CD4-positive, alpha-beta T cell treated with Interleukin-2 at 100 ng/mL for 4 hours (primary cell): ENCODE results near the gene KANK4.

Experiments used
- DNase-seq: peaks from one replicate; pipeline ENCODE4 v3.0.0-alpha.2; 2020; ENCODE audit warnings: low spot score

The KANK4 gene

GRCh38 chr1:62336995-62337705 lies 17.9 kb upstream of the KANK4 start:
- DNase-seq: no peak

GRCh38 chr1:62336638-62336994 lies 17.4 kb upstream of the KANK4 start:
- no peak for DNase-seq

- no peak for DNase-seq
Measured at GRCh38 chr1:62335656-62336055, 16.4 kb upstream of the KANK4 start.

- DNase-seq: no peak
Measured at GRCh38 chr1:62334434-62334985, 15.3 kb upstream of the KANK4 start.

GRCh38 chr1:62333441-62333840 lies 14.2 kb upstream of the KANK4 start:
- DNase-seq: no peak

GRCh38 chr1:62327360-62328055 lies 8.3 kb upstream of the KANK4 start:
- DNase-seq: no peak

- DNase-seq: no peak
Measured at GRCh38 chr1:62325681-62326080, 6.4 kb upstream of the KANK4 start.

GRCh38 chr1:62325081-62325480 lies 5.8 kb upstream of the KANK4 start:
- no peak for DNase-seq

GRCh38 chr1:62321446-62321845 lies 2.2 kb upstream of the KANK4 start:
- DNase-seq: no peak

GRCh38 chr1:62318320-62318755 lies 896 bp downstream of the KANK4 start:
- no peak for DNase-seq

- DNase-seq: no peak
Measured at GRCh38 chr1:62317021-62317768, 2.0 kb downstream of the KANK4 start.

GRCh38 chr1:62316135-62316534 lies 3.1 kb downstream of the KANK4 start:
- DNase-seq: no peak

- DNase-seq: no peak
Measured at GRCh38 chr1:62315387-62315786, 3.8 kb downstream of the KANK4 start.

- DNase-seq: no peak
Measured at GRCh38 chr1:62314454-62315350, 4.5 kb downstream of the KANK4 start.

- no peak for DNase-seq
Measured at GRCh38 chr1:62312698-62313097, 6.5 kb downstream of the KANK4 start.

- no peak for DNase-seq
Measured at GRCh38 chr1:62311473-62311943, 7.7 kb downstream of the KANK4 start.

- DNase-seq: no peak
Measured at GRCh38 chr1:62309906-62310305, 9.3 kb downstream of the KANK4 start.

- DNase-seq: no peak
Measured at GRCh38 chr1:62308606-62309005, 10.6 kb downstream of the KANK4 start.

GRCh38 chr1:62307895-62308492 lies 11.2 kb downstream of the KANK4 start:
- no peak for DNase-seq

- no peak for DNase-seq
Measured at GRCh38 chr1:62307446-62307845, 11.8 kb downstream of the KANK4 start.

- DNase-seq: no peak
Measured at GRCh38 chr1:62306065-62306464, 13.2 kb downstream of the KANK4 start.
